A549 (cell line): ENCODE results near the gene RNMT.

ENCODE experiments used
- CHD4 ChIP-seq: fragments of 200-600 bp; sonication (generic); IDR thresholded peaks from 2 replicates; pipeline ENCODE4 v1.6.1; 2016; ENCODE audit warnings: antibody characterized with exemption, mild to moderate bottlenecking, borderline replicate concordance
- KDM1A ChIP-seq: fragments of 200-600 bp; sonication (generic); IDR thresholded peaks from 2 replicates; pipeline ENCODE4 v1.6.1; 2016; ENCODE audit warnings: low read depth, mild to moderate bottlenecking
- MAX ChIP-seq: IDR thresholded peaks from 2 replicates; pipeline ENCODE4 v1.6.1; 2012
- MYC ChIP-seq: IDR thresholded peaks from 2 replicates; pipeline ENCODE4 v1.6.1; 2012; ENCODE audit warnings: mild to moderate bottlenecking, inconsistent platforms, low read length, improper control_type of control experiment, borderline replicate concordance
- RAD21 ChIP-seq, 2 experiments: fragments of >200 bp in 1 of 2; sonication (Bioruptor Twin) in 1 of 2; formaldehyde crosslinking in 1 of 2; IDR thresholded peaks in 1 of 2; conservative IDR thresholded peaks in 1 of 2; 2 replicates in 1 of 2; 3 replicates in 1 of 2; pipeline ENCODE4 v1.6.1; 2012 to 2018; ENCODE audit warnings: inconsistent platforms in 1 of 2
- TFCP2L1 ChIP-seq: fragments of 250-450 bp; sonication (Bioruptor Pico); IDR thresholded peaks from 2 replicates; pipeline ENCODE4 v1.5.0; 2021; ENCODE audit warnings: mild to moderate bottlenecking

- TF ChIP-seq KDM1A (no peak), MYC (no peak), CHD4 (no peak), RAD21 (conservative IDR thresholded peaks at IDR 0.05 in 1 of 2, IDR thresholded peaks at IDR 0.05 in 1 of 2) (no peak), TFCP2L1 (CRISPR knock-in tag) (no peak), MAX (no peak)
Observed at GRCh38 chr18:13730481-13730880, 4.0 kb downstream of the RNMT start.
